DOHH2 (cell line): ENCODE measurements around the gene ATXN7.

ENCODE experiments used
- CTCF ChIP-seq: fragments of 200-600 bp; sonication (generic); IDR thresholded peaks from one replicate; pipeline ENCODE4 v1.5.1; 2014; ENCODE audit warnings: antibody characterized with exemption, mild to moderate bottlenecking, low read depth, low read length; ENCODE audit not compliant: poor library complexity, severe bottlenecking
- EZH2phosphoT487 ChIP-seq: fragments of 200-600 bp; sonication (generic); IDR thresholded peaks from 2 replicates; pipeline ENCODE4 v1.6.1; 2017; ENCODE audit warnings: borderline replicate concordance, mild to moderate bottlenecking, antibody characterized with exemption, low read length, moderate library complexity, mixed read lengths

GRCh38 chr3:63864008-63864964, 619 bp downstream of the ATXN7 start:
- no peak for TF ChIP-seq CTCF
- no peak for TF ChIP-seq EZH2phosphoT487
